Measurements from ENCODE around the gene RASAL1. TPM values are rescaled to one million over a fixed set of nuclear protein-coding genes. Genes with fewer than 3 reads are reported as not detected.

The RASAL1 gene
- polyA plus RNA-seq, 3 donors = not detected

- no peak overlapping the region for H3K27ac ChIP-seq (ENCODE audit: low read depth in 1 of 2, low read length in 2 of 2)
- no peak overlapping the region for H3K4me2 ChIP-seq (replicated peaks; ENCODE audit: extremely low read depth, low read length, poor library complexity, severe bottlenecking)
- intact Hi-C loops (cut with micrococcal nuclease) = no loop called here
- Mint-ChIP-seq H3K27me3 (ENCODE audit: low read depth in 3 of 3) (peaks cover 13 to 15% (median 14%) of the 10 kb centered on the region in 3 donors), H3K9me3 (peaks cover 0 to 7% (median 0%) of the 10 kb centered on the region in 7 donors), H3K36me3 (no peaks in the 10 kb centered on the region), H3K27ac (no peak overlapping the region), H3K4me1 (peaks cover 34% of the 10 kb centered on the region), H3K4me3 (no peak overlapping the region)
- TF ChIP-seq CTCF (IDR thresholded peaks at IDR 0.05) = no peak
- peaks cover 32 to 40% of the 10 kb centered on the region in 2 donors for H3K4me1 ChIP-seq (ENCODE audit: control insufficient read depth in 1 of 2, insufficient read depth in 2 of 2, low read length in 2 of 2)
- H3K79me2 ChIP-seq (ENCODE audit: insufficient read depth, low read length) = no peaks in the 10 kb centered on the region
- WGBS (ENCODE audit: insufficient coverage) = 100% methylated on average over 3 of the region's 5 CpGs
- no peak overlapping the region for H3K4me3 ChIP-seq (replicated peaks in 1 of 3; ENCODE audit: low read depth in 2 of 3, low read length in 3 of 3)
- H3K27me3 ChIP-seq (ENCODE audit: control insufficient read depth in 2 of 2, insufficient read depth in 2 of 2, low read length in 2 of 2) = peaks cover 0 to 4% of the 10 kb centered on the region in 2 donors
- no peak for DNase-seq
- no peak overlapping the region for H2AFZ ChIP-seq (ENCODE audit: insufficient read depth, low read depth, low read length, poor library complexity, severe bottlenecking)
- no peaks in the 10 kb centered on the region for H3K9me3 ChIP-seq (replicated peaks in 1 of 2; ENCODE audit: control insufficient read depth in 1 of 2, insufficient read depth in 1 of 2, low read length in 2 of 2)
- no peaks in the 10 kb centered on the region for H3K36me3 ChIP-seq (replicated peaks in 1 of 2; ENCODE audit: control insufficient read depth in 1 of 2, insufficient read depth in 2 of 2, low read length in 2 of 2)
- no peak overlapping the region for H3K9ac ChIP-seq (ENCODE audit: insufficient read depth, low read length, poor library complexity, severe bottlenecking)
- no peaks in the 10 kb centered on the region for H4K20me1 ChIP-seq (ENCODE audit: insufficient read depth, low read length)
These were observed 9.2 kb upstream of the RASAL1 start for GRCh38 chr12:113144806-113145205.

GRCh38 chr12:113143959-113144358, 8.4 kb upstream of the RASAL1 start:
- no peak for DNase-seq
- H3K4me3 Mint-ChIP-seq = no peak overlapping the region
- Histone ChIP-seq H4K20me1 (ENCODE audit: insufficient read depth, low read length) (no peaks in the 10 kb centered on the region), H3K4me3 (replicated peaks in 1 of 3; ENCODE audit: low read depth in 2 of 3, low read length in 3 of 3) (no peak overlapping the region), H2AFZ (ENCODE audit: insufficient read depth, low read depth, low read length, poor library complexity, severe bottlenecking) (no peak overlapping the region), H3K9ac (ENCODE audit: insufficient read depth, low read length, poor library complexity, severe bottlenecking) (no peak overlapping the region), H3K4me1 (ENCODE audit: control insufficient read depth in 1 of 2, insufficient read depth in 2 of 2, low read length in 2 of 2) (peaks cover 32 to 40% of the 10 kb centered on the region in 2 donors), H3K36me3 (replicated peaks in 1 of 2; ENCODE audit: control insufficient read depth in 1 of 2, insufficient read depth in 2 of 2, low read length in 2 of 2) (no peaks in the 10 kb centered on the region), H3K4me2 (replicated peaks; ENCODE audit: extremely low read depth, low read length, poor library complexity, severe bottlenecking) (no peak overlapping the region), H3K79me2 (ENCODE audit: insufficient read depth, low read length) (no peaks in the 10 kb centered on the region), H3K9me3 (replicated peaks in 1 of 2; ENCODE audit: control insufficient read depth in 1 of 2, insufficient read depth in 1 of 2, low read length in 2 of 2) (no peaks in the 10 kb centered on the region), H3K27ac (ENCODE audit: low read depth in 1 of 2, low read length in 2 of 2) (peak overlapping the region; percentile 62 to 97), H3K27me3 (ENCODE audit: control insufficient read depth in 2 of 2, insufficient read depth in 2 of 2, low read length in 2 of 2) (no peaks in the 10 kb centered on the region)
- no peak for TF ChIP-seq CTCF (IDR thresholded peaks at IDR 0.05)
- H3K9me3 Mint-ChIP-seq = peaks cover 0 to 7% (median 0%) of the 10 kb centered on the region in 7 donors
- H3K36me3 Mint-ChIP-seq = no peaks in the 10 kb centered on the region
- H3K4me1 Mint-ChIP-seq = peaks cover 34% of the 10 kb centered on the region
- WGBS (ENCODE audit: insufficient coverage) = no CpG with 5 or more reads among the region's 8 CpGs
- peaks cover 6 to 8% (median 7%) of the 10 kb centered on the region in 3 donors for H3K27me3 Mint-ChIP-seq (ENCODE audit: low read depth in 3 of 3)
- H3K27ac Mint-ChIP-seq = peak overlapping the region in 4 of 7 donors; percentile 57 to 98 (median 82)
- intact Hi-C loops (cut with micrococcal nuclease) = no loop called here
